Motor neuron (in vitro differentiated cells): ENCODE data around the gene HOXC6. TPM values are rescaled to one million over a fixed set of nuclear protein-coding genes. Genes with fewer than 3 reads are reported as not detected.

ENCODE experiments used
- ATAC-seq, 8 experiments: fragments of 200-7000 bp; cut with Tn5 transposase; replicated peaks in 6 of 8; 2 replicates each; pipeline ENCODE4 v1.8.0; 2021; ENCODE audit warnings: mild to moderate bottlenecking in 8 of 8, moderate library complexity in 8 of 8
- H3K27ac ChIP-seq, 2 donors: fragments of 250-450 bp; sonication (Bioruptor Pico); 2 replicates each; pipeline ENCODE4 v1.9.0; 2021; ENCODE audit warnings: antibody characterized with exemption in 2 of 2, mild to moderate bottlenecking in 2 of 2, moderate library complexity in 1 of 2
- H3K4me1 ChIP-seq, 2 donors: fragments of 250-450 bp; sonication (Bioruptor Pico); replicated peaks in 1 of 2; 2 replicates each; pipeline ENCODE4 v1.6.1; 2021; ENCODE audit warnings: antibody characterized with exemption in 2 of 2, mild to moderate bottlenecking in 2 of 2, moderate library complexity in 1 of 2
- H3K4me3 ChIP-seq, 5 donors: fragments of 250-450 bp; sonication (Bioruptor Pico); 2 replicates each; pipeline ENCODE4 v1.9.0; 2021; ENCODE audit warnings: antibody characterized with exemption in 5 of 5, mild to moderate bottlenecking in 5 of 5, moderate library complexity in 4 of 5
- WGBS, 10 experiments: fragments of 450-650 bp; shearing (Covaris generic); methylation state at CpG; one replicate each; pipeline ENCODE4 v1.0.0; 2022; 5-methylcytosine and 5-hydroxymethylcytosine counted together
- in situ Hi-C, 9 experiments: fragments of 400-800 bp; cut with MboI; loops; one replicate each; pipeline ENCODE4 v1.15.0; 2021; ENCODE audit warnings: low sequenced_read_pairs in 9 of 9, low pct_unique_long_range_greater_than_20kb in 2 of 9; ENCODE audit not compliant: unreplicated experiment in 9 of 9
- total RNA-seq, 8 experiments: library from RNA; unstranded; fragments of 300-600 nt; gene quantifications; 2 replicates each; pipeline versions ENCODE4 v1.2.3 to v1.2.4, GENCODE V29; 2022

Gene HOXC6
- total RNA-seq, 8 experiments from 2014 or later = 6.1 to 59.7 (median 22.2) TPM

GRCh38 chr12:54008260-54008552 is 20.0 kb upstream of the HOXC6 start:
- H3K4me3 ChIP-seq = peak overlapping the region in 1 of 5 donors; percentile 51
- no peak overlapping the region for H3K27ac ChIP-seq
- H3K4me1 ChIP-seq = peaks cover 10 to 13% of the 10 kb centered on the region in 2 donors
- WGBS, 10 experiments = 29 to 57% (median 38%) methylated on average over 1 to 2 of the region's 2 CpGs; no CpG with 5 or more reads in 6 of the 10 experiments
- in situ Hi-C loops = loop anchor here in 4 of 9 experiments (10.0 to 25.0 kb wide), 3 partner anchors 197 to 379 kb away; partner anchors contain the start of genes GPR84 (in 2 of the 4) and ZNF385A (in 1 of the 4)
- no peak for ATAC-seq

- peaks cover 10 to 13% of the 10 kb centered on the region in 2 donors for H3K4me1 ChIP-seq
- ATAC-seq = peak; percentile 16 to 71 (median 65)
- WGBS, 10 experiments = 0 to 7% (median 6%) methylated on average over 3 to 12 of the region's 51 CpGs; no CpG with 5 or more reads in 6 of the 10 experiments
- in situ Hi-C loops = loop anchor here in 4 of 9 experiments (10.0 to 25.0 kb wide), 3 partner anchors 195 to 378 kb away; partner anchors contain the start of genes GPR84 (in 2 of the 4) and ZNF385A (in 1 of the 4)
- no peak overlapping the region for H3K27ac ChIP-seq
- peak overlapping the region; percentile 18 to 51 (median 28) for H3K4me3 ChIP-seq
Observed at GRCh38 chr12:54009171-54010052, 18.8 kb upstream of the HOXC6 start.

GRCh38 chr12:54010053-54010971 is 17.9 kb upstream of the HOXC6 start:
- H3K4me1 ChIP-seq = peaks cover 10 to 13% of the 10 kb centered on the region in 2 donors
- no peak for ATAC-seq
- in situ Hi-C loops = loop anchor here in 3 of 9 experiments (25.0 kb wide), 2 partner anchors 352 to 377 kb away; partner anchors contain the start of genes GPR84 (in 2 of the 3) and ZNF385A (in 1 of the 3)
- 0 to 59% (median 19%) methylated on average over 1 to 8 of the region's 10 CpGs; no CpG with 5 or more reads in 4 of the 10 experiments for WGBS, 10 experiments
- peak overlapping the region in 2 of 5 donors; percentile 45 to 51 for H3K4me3 ChIP-seq
- no peak overlapping the region for H3K27ac ChIP-seq

- in situ Hi-C loops = loop anchor here in 3 of 9 experiments (25.0 kb wide), 2 partner anchors 351 to 376 kb away; partner anchors contain the start of genes GPR84 (in 2 of the 3) and ZNF385A (in 1 of the 3)
- no peak overlapping the region for H3K27ac ChIP-seq
- no peak for ATAC-seq
- peak overlapping the region in 1 of 5 donors; percentile 5 for H3K4me3 ChIP-seq
- peaks cover 9 to 12% of the 10 kb centered on the region in 2 donors for H3K4me1 ChIP-seq
- 2 to 34% (median 15%) methylated on average over 5 to 13 of the region's 17 CpGs for WGBS, 10 experiments
Observed at GRCh38 chr12:54010972-54011664, 17.1 kb upstream of the HOXC6 start.

- in situ Hi-C loops = loop anchor here in 3 of 9 experiments (25.0 kb wide), 2 partner anchors 350 to 375 kb away; partner anchors contain the start of genes GPR84 (in 2 of the 3) and ZNF385A (in 1 of the 3)
- no peak for ATAC-seq
- Histone ChIP-seq H3K27ac (no peak overlapping the region), H3K4me1 (peaks cover 3 to 11% of the 10 kb centered on the region in 2 donors), H3K4me3 (no peak overlapping the region)
- WGBS, 10 experiments = 16 to 76% (median 52%) methylated on average over 3 to 14 of the region's 14 CpGs
Observed at GRCh38 chr12:54011665-54012532, 16.3 kb upstream of the HOXC6 start.

GRCh38 chr12:54012631-54013409 is 15.4 kb upstream of the HOXC6 start:
- 17 to 100% (median 40%) methylated on average over 1 to 6 of the region's 6 CpGs for WGBS, 10 experiments
- Histone ChIP-seq H3K4me3 (no peak overlapping the region), H3K4me1 (peaks cover 3 to 16% of the 10 kb centered on the region in 2 donors), H3K27ac (no peak overlapping the region)
- in situ Hi-C loops = loop anchor here in 3 of 9 experiments (25.0 kb wide), 2 partner anchors 349 to 374 kb away; partner anchors contain the start of genes GPR84 (in 2 of the 3) and ZNF385A (in 1 of the 3)
- peak in 1 of 8 experiments; percentile 1 for ATAC-seq

- 0 to 85% (median 8%) methylated on average over 1 to 25 of the region's 36 CpGs; no CpG with 5 or more reads in 5 of the 10 experiments for WGBS, 10 experiments
- no peak for ATAC-seq
- Histone ChIP-seq H3K27ac (no peak overlapping the region), H3K4me1 (peaks cover 13 to 18% of the 10 kb centered on the region in 2 donors), H3K4me3 (no peak overlapping the region)
- in situ Hi-C loops = loop anchor here in 3 of 9 experiments (25.0 kb wide), 2 partner anchors 348 to 373 kb away; partner anchors contain the start of genes GPR84 (in 2 of the 3) and ZNF385A (in 1 of the 3)
Observed at GRCh38 chr12:54014377-54015017, 13.7 kb upstream of the HOXC6 start.

GRCh38 chr12:54015018-54015931 is 13.0 kb upstream of the HOXC6 start:
- in situ Hi-C loops = loop anchor here in 3 of 9 experiments (25.0 kb wide), 2 partner anchors 347 to 372 kb away; partner anchors contain the start of genes GPR84 (in 2 of the 3) and ZNF385A (in 1 of the 3)
- WGBS, 10 experiments = 8 to 88% (median 36%) methylated on average over 1 to 20 of the region's 23 CpGs; no CpG with 5 or more reads in 1 of the 10 experiments
- Histone ChIP-seq H3K27ac (no peak overlapping the region), H3K4me1 (peaks cover 15 to 20% of the 10 kb centered on the region in 2 donors), H3K4me3 (no peak overlapping the region)
- ATAC-seq = no peak

GRCh38 chr12:54016051-54016450 is 12.2 kb upstream of the HOXC6 start:
- in situ Hi-C loops = loop anchor here in 3 of 9 experiments (25.0 kb wide), 2 partner anchors 346 to 371 kb away; partner anchors contain the start of genes GPR84 (in 2 of the 3) and ZNF385A (in 1 of the 3)
- no peak overlapping the region for H3K27ac ChIP-seq
- no peak for ATAC-seq
- 0 to 100% (median 20%) methylated on average over 1 to 3 of the region's 3 CpGs; no CpG with 5 or more reads in 1 of the 10 experiments for WGBS, 10 experiments
- peaks cover 15 to 28% of the 10 kb centered on the region in 2 donors for H3K4me1 ChIP-seq
- peak overlapping the region in 3 of 5 donors; percentile 31 to 44 (median 43) for H3K4me3 ChIP-seq
